Measurements from ENCODE around the gene MOAP1. TPM values are rescaled to one million over a fixed set of nuclear protein-coding genes. Genes with fewer than 3 reads are reported as not detected.
"Not testable (repeated sequence)": the region's sequence is repeated elsewhere in the genome, so short reads cannot be mapped to it uniquely, and the experiment has no call there.

Gene MOAP1
- total RNA-seq, 4 donors from 2014 or later: 31.1 to 41.9 (median 32.2) TPM

- DNase-seq (no peak), ATAC-seq (no peak)
- Histone ChIP-seq H3K27me3 (no peaks in the 10 kb centered on the region), H3K4me1 (no peaks in the 10 kb centered on the region), H3K27ac (no peak overlapping the region), H3K9me3 (no peaks in the 10 kb centered on the region), H3K4me3 (no peak overlapping the region), H3K36me3 (no peaks in the 10 kb centered on the region)
- intact Hi-C loops (cut with DNase I; ENCODE audit: low total_unique reads) (no loop called here), in situ Hi-C loops (cut with MboI; ENCODE audit: low sequenced_read_pairs in 4 of 4) (no loop called here)
- TF ChIP-seq POLR2A (IDR thresholded peaks at IDR 0.05) (no peak), CTCF (IDR thresholded peaks at IDR 0.05 in 4 of 5, conservative IDR thresholded peaks at IDR 0.05 in 1 of 5) (no peak)
Observed at GRCh38 chr14:93148979-93149378, 35.7 kb downstream of the MOAP1 start.

- Histone ChIP-seq H3K9me3 (no peaks in the 10 kb centered on the region), H3K4me1 (no peaks in the 10 kb centered on the region), H3K36me3 (no peaks in the 10 kb centered on the region), H3K27ac (no peak overlapping the region), H3K4me3 (no peak overlapping the region), H3K27me3 (no peaks in the 10 kb centered on the region)
- no peak for DNase-seq
- in situ Hi-C loops (cut with MboI; ENCODE audit: low sequenced_read_pairs in 4 of 4): no loop called here
- TF ChIP-seq CTCF (IDR thresholded peaks at IDR 0.05 in 4 of 5, conservative IDR thresholded peaks at IDR 0.05 in 1 of 5): no peak
- TF ChIP-seq POLR2A (IDR thresholded peaks at IDR 0.05): no peak
- intact Hi-C loops (cut with DNase I; ENCODE audit: low total_unique reads): no loop called here
- ATAC-seq: no peak
Observed at GRCh38 chr14:93146119-93146518, 38.6 kb downstream of the MOAP1 start.

GRCh38 chr14:93142854-93143652 is 41.6 kb downstream of the MOAP1 start:
- Histone ChIP-seq H3K9me3 (no peaks in the 10 kb centered on the region), H3K27me3 (no peaks in the 10 kb centered on the region), H3K4me3 (no peak overlapping the region), H3K4me1 (no peaks in the 10 kb centered on the region), H3K27ac (no peak overlapping the region), H3K36me3 (no peaks in the 10 kb centered on the region)
- ATAC-seq (no peak), DNase-seq (no peak)
- intact Hi-C loops (cut with DNase I; ENCODE audit: low total_unique reads): no loop called here
- in situ Hi-C loops (cut with MboI; ENCODE audit: low sequenced_read_pairs in 4 of 4): loop anchor here in 1 of 4 donors (5.0 kb wide), 1 partner anchor 191 kb away; no protein-coding TSS in a partner anchor
- no peak for TF ChIP-seq CTCF (IDR thresholded peaks at IDR 0.05 in 4 of 5, conservative IDR thresholded peaks at IDR 0.05 in 1 of 5)
- TF ChIP-seq POLR2A (IDR thresholded peaks at IDR 0.05): no peak

DNA sequence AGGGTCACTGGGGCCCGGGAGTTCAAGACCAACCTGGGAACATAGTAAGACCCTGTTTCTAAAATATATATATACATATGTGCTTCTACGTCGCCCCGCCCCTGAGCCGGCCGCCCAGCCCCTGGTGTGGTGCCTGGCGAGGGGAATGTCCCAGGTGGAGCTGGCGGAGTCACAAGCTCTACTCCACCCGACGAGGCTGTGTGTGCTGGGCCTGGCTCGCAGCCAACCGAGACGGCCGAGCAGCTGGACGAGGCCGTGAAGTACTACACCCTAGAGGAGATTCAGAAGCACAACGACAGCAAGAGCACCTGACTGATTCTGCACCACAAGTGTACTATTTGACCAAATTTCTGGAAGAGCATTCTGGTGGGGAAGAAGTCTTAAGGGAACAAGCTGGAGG is 46.8 kb downstream of the MOAP1 start:
- ATAC-seq: no peak

GRCh38 chr14:93136508-93136907 is 48.2 kb downstream of the MOAP1 start:
- in situ Hi-C loops (cut with MboI; ENCODE audit: low sequenced_read_pairs in 4 of 4): loop anchor here in 3 of 4 donors (5.0 to 10.0 kb wide), 2 partner anchors 182 to 184 kb away; no protein-coding TSS in a partner anchor
- H3K36me3 ChIP-seq; H3K27ac ChIP-seq; H3K4me1 ChIP-seq; H3K4me3 ChIP-seq; H3K27me3 ChIP-seq; intact Hi-C loops (cut with DNase I; ENCODE audit: low total_unique reads); DNase-seq; H3K9me3 ChIP-seq; ATAC-seq: not testable (repeated sequence)

More for the DNA sequence above, 46.8 kb downstream of the MOAP1 start:
- Histone ChIP-seq H3K4me3 (no peak overlapping the region), H3K27ac (no peak overlapping the region), H3K36me3 (no peaks in the 10 kb centered on the region), H3K9me3 (no peaks in the 10 kb centered on the region), H3K4me1 (no peaks in the 10 kb centered on the region), H3K27me3 (no peaks in the 10 kb centered on the region)
- in situ Hi-C loops (cut with MboI; ENCODE audit: low sequenced_read_pairs in 4 of 4): loop anchor here in 3 of 4 donors (5.0 to 10.0 kb wide), 2 partner anchors 183 to 186 kb away; no protein-coding TSS in a partner anchor
- no peak for TF ChIP-seq CTCF (IDR thresholded peaks at IDR 0.05 in 4 of 5, conservative IDR thresholded peaks at IDR 0.05 in 1 of 5)
- no peak for TF ChIP-seq POLR2A (IDR thresholded peaks at IDR 0.05)
- DNase-seq: no peak
- intact Hi-C loops (cut with DNase I; ENCODE audit: low total_unique reads): no loop called here

Measured in gastrocnemius medialis (tissue), 4 donors.